ENCODE results near the gene POLE. TPM values are rescaled to one million over a fixed set of nuclear protein-coding genes. Genes with fewer than 3 reads are reported as not detected.

The POLE gene
- total RNA-seq, 1 donor from 2014 or later, result 39.2 TPM

DNA sequence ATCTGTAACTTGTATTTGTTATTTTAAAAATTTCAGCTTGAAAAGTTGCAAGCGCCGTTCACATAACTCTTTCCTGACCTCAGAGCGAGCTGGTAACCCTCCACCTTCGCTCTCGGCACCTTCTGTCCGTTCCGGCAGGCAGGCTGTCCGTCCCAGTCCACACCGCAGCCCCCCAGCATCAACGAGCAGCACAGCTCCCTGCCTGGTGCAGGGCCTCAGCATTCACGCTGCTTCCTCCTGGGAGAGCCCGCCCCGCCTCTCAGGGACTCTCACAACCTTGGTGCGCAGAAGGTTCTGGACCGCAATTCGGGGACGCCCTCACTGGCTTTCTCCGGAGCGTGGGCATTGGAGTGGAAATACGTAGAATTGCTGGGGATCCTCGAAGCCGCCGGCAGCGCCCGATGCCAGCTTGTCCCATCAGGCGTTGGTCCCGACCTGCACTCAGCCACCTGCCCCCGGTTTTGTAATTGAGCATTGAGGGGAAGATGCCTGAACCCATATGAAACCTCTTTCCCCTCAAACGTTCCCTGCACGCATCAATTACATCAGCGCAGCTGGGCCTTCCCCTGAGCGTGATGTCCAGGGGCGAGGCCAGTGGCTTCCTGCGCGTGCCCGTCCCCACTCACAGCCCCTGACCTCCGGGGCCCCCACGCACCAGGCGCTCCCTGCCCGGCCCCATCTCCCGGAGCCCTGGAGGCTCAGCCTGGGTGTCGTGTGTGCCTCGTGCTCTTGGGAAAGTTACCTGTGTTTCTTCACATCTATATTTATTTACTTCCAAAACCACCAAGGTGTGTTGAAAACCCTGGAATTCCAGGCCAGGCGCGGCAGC is 95.8 kb downstream of the POLE start:
- DNase-seq (ENCODE audit: low spot score) (no peak), ATAC-seq (no peak)
- intact Hi-C loops (cut with DNase I), result no loop called here

DNA sequence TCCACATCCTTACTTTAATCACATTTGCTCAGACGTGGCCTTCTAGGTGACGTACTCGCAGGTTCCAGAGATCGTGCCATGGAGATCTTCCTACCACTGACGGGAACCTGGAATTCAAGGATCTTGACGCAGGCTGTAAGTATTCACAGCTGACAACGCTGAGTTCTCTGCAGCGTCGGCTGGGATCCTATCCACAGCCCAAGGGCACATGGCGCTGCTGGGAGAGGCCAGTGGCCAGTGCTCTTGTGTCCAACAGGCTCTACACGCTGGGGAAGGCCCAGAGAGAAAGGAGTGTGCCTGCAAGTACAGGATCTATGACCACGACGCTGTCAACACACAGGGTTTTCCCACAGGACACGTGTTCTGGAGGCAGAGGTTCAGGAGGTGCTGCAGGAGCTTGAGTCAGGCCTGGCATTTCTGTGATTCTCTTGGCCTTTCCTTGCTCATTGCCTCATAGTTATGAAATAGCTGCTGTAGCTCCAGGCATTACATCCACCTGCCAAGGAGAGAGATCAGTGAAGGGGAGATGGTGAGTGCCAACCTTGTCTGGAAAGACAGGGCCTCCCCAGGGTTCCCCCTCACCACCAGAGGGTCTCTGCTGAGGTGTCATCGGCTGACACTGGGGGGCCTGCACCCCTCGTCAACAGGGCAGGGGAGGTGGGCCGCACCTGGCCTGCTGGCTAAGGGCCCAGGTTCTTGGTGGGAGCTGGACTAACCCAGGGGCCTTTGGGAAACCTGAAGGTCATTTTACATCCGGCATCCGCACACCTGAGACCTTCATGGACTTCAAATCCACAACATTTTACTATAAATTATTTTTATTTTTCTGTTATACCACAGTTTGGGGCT is 98.1 kb downstream of the POLE start:
- DNase-seq (ENCODE audit: low spot score) (no peak), ATAC-seq (no peak)
- intact Hi-C loops (cut with DNase I), result no loop called here

DNA sequence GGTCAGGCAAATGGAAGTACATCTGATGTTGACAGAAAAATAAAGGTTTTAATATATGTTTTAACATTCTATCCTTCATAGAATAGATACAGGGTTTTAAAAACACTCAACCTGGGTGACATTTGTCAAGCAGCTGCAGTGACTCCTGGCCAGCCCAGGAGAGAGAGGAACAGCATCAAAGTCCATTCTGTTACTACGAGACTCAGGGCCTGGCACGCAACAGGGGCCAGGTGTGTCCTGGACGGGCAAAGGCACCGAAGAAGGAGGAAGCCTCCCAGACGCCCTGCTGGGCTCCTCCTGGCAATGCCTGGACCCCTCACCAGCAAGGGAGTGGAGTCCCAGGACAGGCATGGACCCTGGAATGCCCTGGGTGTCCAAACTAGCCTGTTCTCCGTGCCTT is 98.8 kb downstream of the POLE start:
- intact Hi-C loops (cut with DNase I), result no loop called here
- DNase-seq (ENCODE audit: low spot score) (no peak), ATAC-seq (no peak)

DNA sequence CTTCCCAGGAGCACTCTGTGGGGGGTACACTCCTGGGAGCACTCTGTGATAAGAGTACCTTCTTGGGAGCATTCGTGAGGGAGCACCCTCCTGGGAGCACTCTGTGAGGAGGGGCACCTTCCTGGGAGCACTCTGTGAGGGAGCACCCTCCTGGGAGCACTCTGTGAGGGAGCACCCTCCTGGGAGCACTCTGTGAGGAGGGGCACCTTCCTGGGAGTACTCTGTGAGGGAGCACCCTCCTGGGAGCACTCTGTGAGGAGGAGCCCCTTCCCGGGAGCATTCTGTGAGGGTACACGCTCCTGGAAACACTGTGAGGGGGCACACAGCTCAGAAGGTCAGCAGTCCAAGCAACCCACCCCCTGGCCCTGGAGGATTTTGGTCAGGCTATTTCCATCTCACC is 99.4 kb downstream of the POLE start:
- DNase-seq (ENCODE audit: low spot score) (no peak), ATAC-seq (no peak)
- intact Hi-C loops (cut with DNase I), result no loop called here

DNA sequence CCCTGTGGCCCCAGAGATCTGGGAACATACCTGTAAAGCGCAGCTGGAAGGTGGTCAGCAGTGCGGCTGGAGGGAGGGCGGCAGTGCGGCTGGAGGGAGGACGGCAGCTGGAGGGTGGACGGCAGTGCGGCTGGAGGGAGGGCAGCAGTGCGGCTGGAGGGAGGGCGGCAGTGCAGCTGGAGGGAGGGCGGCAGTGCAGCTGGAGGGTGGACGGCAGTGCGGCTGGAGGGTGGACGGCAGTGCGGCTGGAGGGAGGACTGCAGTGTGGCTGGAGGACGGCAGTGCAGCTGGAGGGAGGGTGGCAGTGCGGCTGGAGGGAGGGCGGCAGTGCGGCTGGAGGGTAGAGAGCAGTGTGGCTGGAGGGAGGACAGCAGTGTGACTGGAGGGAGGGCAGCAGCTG is 100.2 kb downstream of the POLE start:
- no peak for DNase-seq (ENCODE audit: low spot score)
- ATAC-seq, result no peak
- intact Hi-C loops (cut with DNase I), result no loop called here

DNA sequence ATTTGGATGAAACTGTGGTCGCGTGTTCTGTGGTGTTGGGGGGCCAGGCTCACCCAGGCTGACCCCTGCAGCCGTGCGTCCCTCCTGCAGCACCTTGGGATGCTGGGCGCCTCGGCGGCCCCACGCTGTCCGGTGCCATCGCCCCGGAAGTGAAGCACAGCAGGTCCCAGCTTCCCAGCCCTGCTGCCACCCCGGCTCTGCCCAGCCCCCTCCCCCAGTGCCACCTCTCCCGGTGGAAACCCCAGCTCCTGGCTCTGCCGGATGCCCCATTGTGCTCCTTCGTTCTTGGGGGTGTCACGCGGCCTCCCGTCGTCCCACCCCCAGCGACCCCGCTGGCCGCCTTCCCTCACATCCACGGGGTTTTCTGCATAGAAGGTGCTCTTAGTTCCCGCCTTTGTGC is 102.0 kb downstream of the POLE start:
- intact Hi-C loops (cut with DNase I), result no loop called here
- DNase-seq (ENCODE audit: low spot score) (no peak), ATAC-seq (no peak)

DNA sequence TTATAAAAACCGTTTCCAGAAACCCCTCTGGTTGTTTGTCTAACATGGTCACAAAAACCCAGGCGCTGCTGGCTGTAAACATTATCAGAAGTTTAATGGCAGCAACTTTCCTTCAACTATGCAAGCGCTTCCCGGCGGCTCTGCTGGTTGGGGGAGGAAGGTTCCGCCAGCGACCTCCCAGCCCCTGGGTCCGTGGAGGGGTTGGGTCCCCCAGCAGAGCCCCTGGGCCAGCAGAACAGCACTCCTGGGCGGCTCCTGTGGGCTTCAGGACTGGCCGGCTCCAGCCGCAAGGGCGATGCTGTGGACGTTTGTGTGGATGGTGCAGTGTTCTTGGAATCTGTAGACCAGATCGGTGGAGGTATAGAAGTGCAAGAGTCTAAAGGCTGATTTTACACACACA is 102.7 kb downstream of the POLE start:
- no peak for DNase-seq (ENCODE audit: low spot score)
- no peak for ATAC-seq
- intact Hi-C loops (cut with DNase I), result no loop called here

DNA sequence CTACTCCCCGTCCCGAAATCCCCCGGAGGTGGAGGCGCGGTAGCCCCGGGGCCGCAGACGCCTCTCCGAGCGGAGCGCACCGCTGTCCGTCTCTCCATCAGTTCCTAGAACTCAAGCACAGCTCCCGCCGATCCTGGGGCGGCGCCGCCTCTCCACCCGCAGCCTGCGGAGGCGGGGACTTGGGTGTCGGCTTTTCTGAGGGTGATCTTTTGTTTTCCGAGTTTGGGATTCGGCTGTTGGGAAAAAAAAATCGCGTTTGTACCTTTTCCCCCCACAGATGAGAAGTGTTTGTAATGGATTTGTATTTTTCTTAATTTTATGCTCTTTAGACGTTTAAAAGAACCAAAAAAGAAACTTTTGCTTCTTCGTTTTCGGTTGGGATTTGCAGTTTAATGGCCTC is 103.4 kb downstream of the POLE start:
- intact Hi-C loops (cut with DNase I), result no loop called here
- ATAC-seq (no peak), DNase-seq (ENCODE audit: low spot score) (no peak)

DNA sequence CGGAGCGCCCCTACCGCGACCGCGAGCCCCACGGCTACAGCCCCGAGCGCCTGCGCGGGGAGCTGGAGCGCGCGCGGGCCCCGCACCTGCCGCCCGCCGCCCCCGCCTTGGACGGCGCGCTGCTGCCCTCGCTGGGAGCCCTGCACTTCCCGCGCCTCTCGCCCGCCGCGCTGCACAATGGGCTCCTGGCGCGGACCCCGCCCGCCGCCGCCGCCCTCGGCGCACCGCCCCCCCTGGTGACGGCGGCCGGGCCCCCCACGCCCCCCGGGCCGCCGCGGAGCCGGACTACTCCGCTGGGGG is 103.8 kb downstream of the POLE start:
- DNase-seq (ENCODE audit: low spot score) (no peak), ATAC-seq (no peak)
- intact Hi-C loops (cut with DNase I), result no loop called here

DNA sequence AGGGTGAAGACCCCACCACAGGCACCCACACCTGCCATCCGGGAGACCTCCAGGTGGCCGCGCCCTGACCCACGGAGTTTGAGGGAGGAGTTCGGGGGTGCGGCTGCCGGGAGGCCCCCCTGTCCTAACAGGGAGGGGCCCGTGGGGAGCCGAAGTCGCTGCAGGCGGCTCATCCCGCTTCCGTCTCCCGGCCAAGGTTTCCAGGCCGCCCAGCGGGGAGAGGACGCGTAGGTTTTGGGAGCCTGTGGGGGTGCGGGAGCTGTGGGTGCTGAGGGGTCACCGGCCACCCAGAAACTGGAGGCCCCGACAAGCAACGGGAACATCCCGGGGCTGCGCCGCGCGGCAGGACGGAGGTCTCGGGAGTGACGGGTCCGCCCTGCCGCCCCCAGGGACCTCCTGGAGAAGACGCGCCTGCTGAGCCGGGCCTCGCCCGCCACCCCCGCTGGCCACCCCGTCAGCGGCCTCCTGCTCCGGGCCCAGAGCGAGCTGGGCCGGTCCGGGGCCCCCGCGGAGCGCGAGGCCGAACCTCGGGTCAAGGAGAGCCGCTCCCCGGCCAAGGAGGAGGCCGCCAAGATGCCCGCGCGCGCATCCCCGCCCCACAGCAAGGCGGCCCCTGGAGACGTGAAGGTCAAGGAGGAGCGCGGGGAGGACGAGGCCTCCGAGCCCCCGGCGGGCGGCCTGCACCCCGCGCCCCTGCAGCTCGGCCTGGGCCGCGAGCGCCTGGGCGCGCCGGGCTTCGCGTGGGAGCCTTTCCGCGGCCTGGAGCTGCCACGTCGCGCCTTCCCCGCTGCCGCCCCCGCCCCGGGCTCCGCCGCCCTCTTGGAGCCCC is 104.3 kb downstream of the POLE start:
- intact Hi-C loops (cut with DNase I), result no loop called here
- peak; percentile 5 for ATAC-seq
- no peak for DNase-seq (ENCODE audit: low spot score)

DNA sequence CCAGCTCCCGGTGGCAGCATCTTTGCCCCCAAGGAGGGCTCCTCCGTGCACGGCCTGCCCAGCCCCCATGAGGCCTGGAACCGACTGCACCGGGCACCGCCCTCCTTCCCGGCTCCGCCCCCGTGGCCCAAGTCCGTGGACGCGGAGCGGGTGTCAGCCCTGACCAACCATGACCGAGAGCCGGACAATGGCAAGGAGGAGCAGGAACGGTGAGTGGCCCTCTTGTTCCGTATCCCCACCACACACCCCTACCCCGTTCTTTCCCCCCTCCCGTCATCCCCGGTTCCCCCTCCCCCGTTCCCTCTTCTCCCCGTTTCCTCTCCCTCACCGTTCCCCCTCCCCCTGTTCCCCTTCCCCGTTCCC is 105.1 kb downstream of the POLE start:
- intact Hi-C loops (cut with DNase I), result no loop called here
- ATAC-seq (peak; percentile 76), DNase-seq (ENCODE audit: low spot score) (peak; percentile 81)

DNA sequence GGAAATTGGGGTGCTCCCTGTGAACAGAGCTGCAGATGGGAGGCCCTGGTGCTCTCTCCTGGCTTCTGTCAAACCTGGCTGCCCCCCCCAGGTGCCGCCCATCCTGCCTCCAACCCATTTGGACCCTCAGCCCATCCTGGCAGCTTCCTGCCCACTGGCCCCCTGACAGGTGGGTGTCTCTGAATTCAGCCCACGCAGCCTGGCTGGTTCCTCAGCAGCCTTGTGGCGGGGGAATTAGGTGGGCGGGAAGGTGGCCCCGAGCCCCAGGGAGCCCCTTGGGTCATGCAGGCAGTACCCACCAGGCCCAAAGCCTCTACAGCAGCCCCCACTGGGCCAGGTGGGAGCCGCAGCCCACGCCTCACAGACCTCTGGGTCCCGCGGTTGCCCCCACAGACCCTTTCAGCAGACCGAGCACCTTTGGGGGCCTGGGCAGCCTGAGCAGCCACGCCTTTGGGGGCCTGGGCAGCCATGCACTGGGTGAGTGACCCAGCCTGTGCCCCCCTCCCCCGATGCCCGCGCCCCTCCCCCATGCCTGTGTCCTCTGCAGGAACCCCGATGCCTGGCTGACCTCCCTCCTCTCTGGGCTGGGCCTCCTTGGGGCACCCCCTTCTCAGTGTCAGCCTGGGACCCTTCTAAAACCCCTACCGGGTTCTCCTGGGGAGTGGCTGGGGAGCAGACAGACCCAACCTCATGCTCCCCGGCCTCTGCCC is 105.6 kb downstream of the POLE start:
- ATAC-seq (no peak), DNase-seq (ENCODE audit: low spot score) (no peak)
- intact Hi-C loops (cut with DNase I), result no loop called here

DNA sequence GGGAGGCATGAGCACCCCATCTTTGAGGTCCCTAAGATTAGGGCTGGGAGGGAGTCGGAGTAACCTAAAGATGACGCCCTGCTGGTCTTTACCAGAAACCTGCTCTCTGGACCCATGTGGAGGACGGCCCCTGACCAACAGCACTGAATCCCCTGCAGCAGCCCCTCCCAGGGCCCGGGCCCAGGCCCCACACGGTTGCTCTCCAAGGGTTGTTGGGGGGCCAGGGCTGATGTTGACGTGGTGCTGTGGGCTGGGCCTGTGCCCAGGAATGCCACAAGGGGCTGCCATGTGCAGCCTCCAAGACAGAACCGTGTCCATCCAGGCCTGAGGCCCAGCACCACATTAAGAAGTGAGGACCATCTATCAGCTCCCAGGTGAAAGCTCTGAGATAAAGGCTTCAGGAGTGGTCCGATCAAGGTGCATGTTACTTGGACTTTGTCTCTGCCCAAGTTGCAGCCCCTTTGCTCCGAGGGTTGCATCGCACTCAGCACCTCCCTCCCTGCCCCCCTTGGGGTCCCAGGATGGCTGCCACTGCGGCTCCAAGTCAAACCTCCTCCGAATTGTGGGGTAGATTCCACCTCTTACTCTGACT is 106.3 kb downstream of the POLE start:
- ATAC-seq (no peak), DNase-seq (ENCODE audit: low spot score) (no peak)
- intact Hi-C loops (cut with DNase I), result no loop called here

DNA sequence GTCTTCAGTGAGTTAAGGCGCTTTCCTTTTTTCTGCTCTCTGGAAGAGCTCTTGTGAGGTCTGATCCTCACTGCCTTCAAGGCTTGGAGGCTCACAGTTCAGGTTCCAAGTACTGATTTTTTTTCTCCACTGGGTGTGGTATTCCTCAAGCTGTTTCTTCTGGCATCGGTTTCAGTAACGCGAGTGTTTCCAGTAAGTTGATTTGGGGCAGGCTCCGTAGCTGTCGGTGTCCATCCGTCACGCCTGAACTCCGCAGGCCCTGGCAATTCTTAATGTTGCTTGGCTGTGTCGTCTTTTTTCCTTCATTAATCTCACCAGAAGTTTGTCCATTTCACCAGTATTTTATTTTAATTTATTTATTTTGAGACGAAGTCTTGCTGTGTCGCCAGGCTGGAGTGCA is 107.4 kb downstream of the POLE start:
- DNase-seq (ENCODE audit: low spot score) (no peak), ATAC-seq (peak; percentile 66)
- intact Hi-C loops (cut with DNase I), result no loop called here

DNA sequence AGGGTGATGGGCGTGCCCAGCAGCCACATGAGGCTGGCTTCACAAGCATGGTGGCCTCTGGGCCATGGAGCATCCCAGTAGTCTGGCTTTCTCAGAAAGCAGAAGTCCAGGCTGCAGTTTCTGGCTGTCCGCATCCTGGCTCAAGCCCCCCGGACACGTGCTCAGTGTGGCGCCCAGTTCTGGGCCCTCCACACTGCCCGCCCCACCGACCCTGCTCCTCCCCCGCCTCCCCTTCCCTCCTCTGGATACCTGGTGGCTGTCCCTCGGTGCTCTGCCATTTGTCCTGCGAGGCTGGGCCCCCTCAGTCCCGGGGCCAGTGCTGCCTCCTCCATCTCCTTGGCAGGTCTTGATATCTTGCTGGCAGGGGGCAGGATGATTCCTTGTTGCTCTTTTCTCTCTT is 108.3 kb downstream of the POLE start:
- DNase-seq (ENCODE audit: low spot score) (no peak), ATAC-seq (no peak)
- intact Hi-C loops (cut with DNase I), result no loop called here

DNA sequence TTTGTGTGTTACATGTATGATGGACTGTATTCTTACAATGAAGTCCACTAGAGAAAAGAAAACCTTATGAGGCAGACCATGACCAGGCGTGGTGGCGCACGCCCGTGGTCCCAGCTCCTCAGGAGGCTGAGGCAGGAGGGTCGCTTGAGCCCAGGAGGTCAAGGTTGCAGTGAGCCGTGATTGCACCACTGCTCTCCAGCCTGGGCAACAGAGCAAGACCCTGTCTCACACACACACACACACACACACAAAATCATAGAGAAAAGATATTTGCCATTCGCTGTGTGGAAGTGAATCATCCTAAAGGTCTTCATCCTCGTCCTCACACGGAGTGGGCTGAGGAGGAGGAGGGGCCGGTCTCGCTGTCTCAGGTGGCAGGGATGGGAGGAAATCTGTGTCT is 109.0 kb downstream of the POLE start:
- intact Hi-C loops (cut with DNase I), result no loop called here
- DNase-seq (ENCODE audit: low spot score) (no peak), ATAC-seq (no peak)

DNA sequence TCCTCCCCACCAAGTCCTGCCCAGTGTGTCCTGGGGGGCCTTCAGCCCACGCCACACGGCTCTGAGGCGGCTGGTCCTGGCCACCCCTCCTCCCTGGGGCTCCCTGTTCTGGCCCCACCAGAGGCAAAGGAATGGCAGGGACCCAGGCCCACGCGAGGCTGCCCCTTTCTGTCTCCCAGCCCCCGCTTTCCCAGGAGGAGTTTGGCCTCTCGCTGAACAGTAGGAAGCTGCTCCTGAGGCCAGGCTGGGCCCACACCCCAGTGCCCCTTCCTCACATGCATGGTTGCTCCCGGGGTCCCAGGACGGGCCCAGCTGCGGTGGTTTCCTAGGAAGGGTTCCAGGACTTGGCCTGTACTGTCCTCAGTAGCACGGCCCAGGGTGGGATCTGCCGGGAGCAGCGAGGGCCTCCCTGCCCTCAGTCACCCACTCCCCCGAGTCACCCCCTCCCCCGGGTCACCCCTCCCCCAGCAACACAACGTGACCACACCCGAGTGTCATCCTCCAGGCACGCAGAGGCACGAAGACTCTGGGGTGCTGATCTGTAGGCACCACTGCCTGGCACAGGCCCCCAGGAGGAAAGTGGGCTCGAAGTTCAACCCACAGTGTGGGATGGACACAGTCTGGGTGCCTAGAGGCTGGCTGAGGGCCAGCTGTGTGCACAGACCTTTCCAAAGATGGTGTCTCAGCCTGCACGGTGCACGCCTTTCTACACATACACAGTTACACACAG is 109.8 kb downstream of the POLE start:
- intact Hi-C loops (cut with DNase I), result no loop called here
- ATAC-seq (no peak), DNase-seq (ENCODE audit: low spot score) (no peak)

DNA sequence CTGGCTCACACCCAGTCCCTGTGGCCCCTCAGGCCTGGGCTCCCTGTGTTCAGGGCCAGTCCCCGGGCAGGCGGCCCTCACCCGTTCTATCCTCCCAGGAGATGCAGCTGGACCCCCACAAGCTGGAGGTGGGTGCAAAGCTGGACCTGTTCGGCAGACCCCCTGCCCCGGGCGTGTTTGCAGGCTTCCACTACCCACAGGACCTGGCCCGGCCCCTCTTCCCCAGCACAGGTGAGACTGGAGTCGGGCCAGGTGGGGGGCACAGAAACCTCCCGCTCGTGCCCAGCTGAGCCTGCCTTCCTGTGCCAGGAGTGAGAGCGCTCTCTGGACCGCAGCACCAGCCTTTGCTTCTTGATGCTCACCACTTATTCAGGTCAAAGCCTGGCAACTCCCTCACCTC is 110.4 kb downstream of the POLE start:
- no peak for DNase-seq (ENCODE audit: low spot score)
- intact Hi-C loops (cut with DNase I), result no loop called here
- no peak for ATAC-seq

Data from sciatic nerve (tissue), 2 donors.